SH-SY5Y (cell line): ENCODE results near the gene PILRA.

Source experiments
- GATA2 ChIP-seq: IDR thresholded peaks from 2 replicates; pipeline ENCODE4 v1.6.1; 2011; ENCODE audit warnings: mild to moderate bottlenecking, low read depth, low read length
- GATA3 ChIP-seq: IDR thresholded peaks from 2 replicates; pipeline ENCODE4 v1.6.1; 2011; ENCODE audit warnings: low read depth, mild to moderate bottlenecking, low read length, moderate library complexity

Gene PILRA

GRCh38 chr7:100373261-100373831 is at the start of gene PILRA:
PILRA (plus strand) TSS chr7:100373487; CDS start chr7:100373657, 170 bp downstream.
- TF ChIP-seq GATA2 = no peak
- TF ChIP-seq GATA3 = no peak

- TF ChIP-seq GATA2 = no peak
- no peak for TF ChIP-seq GATA3
Observed at GRCh38 chr7:100342765-100343164, 30.5 kb upstream of the PILRA start.

- TF ChIP-seq GATA3 = no peak
- no peak for TF ChIP-seq GATA2
Observed at GRCh38 chr7:100346921-100347320, 26.4 kb upstream of the PILRA start.

GRCh38 chr7:100348805-100349204 is 24.5 kb upstream of the PILRA start:
- TF ChIP-seq GATA2 = no peak
- no peak for TF ChIP-seq GATA3

GRCh38 chr7:100349757-100350156 is 23.5 kb upstream of the PILRA start:
- no peak for TF ChIP-seq GATA2
- no peak for TF ChIP-seq GATA3

- no peak for TF ChIP-seq GATA3
- no peak for TF ChIP-seq GATA2
Observed at GRCh38 chr7:100351657-100352058, 21.6 kb upstream of the PILRA start.

GRCh38 chr7:100352984-100353684 is 20.2 kb upstream of the PILRA start:
- TF ChIP-seq GATA2 (no peak), GATA3 (no peak)

- TF ChIP-seq GATA2 (no peak), GATA3 (no peak)
Observed at GRCh38 chr7:100353685-100354330, 19.5 kb upstream of the PILRA start.

GRCh38 chr7:100356416-100357068 is 16.7 kb upstream of the PILRA start:
- TF ChIP-seq GATA3 = no peak
- TF ChIP-seq GATA2 = no peak

GRCh38 chr7:100357131-100357561 is 16.1 kb upstream of the PILRA start:
- TF ChIP-seq GATA2 (no peak), GATA3 (no peak)

GRCh38 chr7:100358027-100358856 is 15.0 kb upstream of the PILRA start, which contains the start of gene PILRB:
PILRB (plus strand) TSS chr7:100358117; CDS start chr7:100358303, 186 bp downstream.
- TF ChIP-seq GATA3 = no peak
- no peak for TF ChIP-seq GATA2

GRCh38 chr7:100358857-100359212 is 14.5 kb upstream of the PILRA start:
- TF ChIP-seq GATA2 (no peak), GATA3 (no peak)

GRCh38 chr7:100360135-100360854 is 13.0 kb upstream of the PILRA start:
- TF ChIP-seq GATA2 (no peak), GATA3 (no peak)

GRCh38 chr7:100363098-100363497 is 10.2 kb upstream of the PILRA start:
- TF ChIP-seq GATA2 = no peak
